HT-29 (cell line): Measurements from ENCODE around the gene SDHAF2. TPM values are rescaled to one million over a fixed set of nuclear protein-coding genes. Genes with fewer than 3 reads are reported as not detected.
"Not testable (repeated sequence)": the region's sequence is repeated elsewhere in the genome, so short reads cannot be mapped to it uniquely, and the experiment has no call there.

Source experiments
- DNase-seq: peaks from one replicate; pipeline ENCODE4 v3.0.0-alpha.2; 2015; ENCODE audit warnings: low spot score
- total RNA-seq: library from RNA; depleted of rRNA; stranded (reverse); fragments of >200 nt; shearing (Covaris generic); gene quantifications from 2 replicates; pipeline ENCODE4 v1.2.3, GENCODE V29; 2014

Gene SDHAF2
- total RNA-seq, 1 experiment from 2014 or later, result 64.9 TPM

GRCh38 chr11:61476371-61476770 is 46.4 kb downstream of the SDHAF2 start:
- DNase-seq, result no peak

- no peak for DNase-seq
These were observed 47.2 kb downstream of the SDHAF2 start for GRCh38 chr11:61477126-61477525.

GRCh38 chr11:61477727-61478148 is 47.8 kb downstream of the SDHAF2 start:
- peak; percentile 60 for DNase-seq

GRCh38 chr11:61479360-61480058 is 49.6 kb downstream of the SDHAF2 start:
- not testable (repeated sequence) for DNase-seq

GRCh38 chr11:61480261-61480993 is 50.5 kb downstream of the SDHAF2 start:
- peak; percentile 39 for DNase-seq

- DNase-seq, result peak; percentile 98
These were observed 51.0 kb downstream of the SDHAF2 start for GRCh38 chr11:61480994-61481335.

GRCh38 chr11:61481806-61482205 is 51.9 kb downstream of the SDHAF2 start:
- no peak for DNase-seq

GRCh38 chr11:61482513-61482912 is 52.6 kb downstream of the SDHAF2 start:
- no peak for DNase-seq

GRCh38 chr11:61484541-61484940 is 54.6 kb downstream of the SDHAF2 start:
- no peak for DNase-seq

GRCh38 chr11:61485080-61485479 is 55.2 kb downstream of the SDHAF2 start:
- no peak for DNase-seq

GRCh38 chr11:61486011-61486620 is 56.2 kb downstream of the SDHAF2 start:
- no peak for DNase-seq

GRCh38 chr11:61486779-61487178 is 56.9 kb downstream of the SDHAF2 start:
- peak; percentile 72 for DNase-seq

- no peak for DNase-seq
These were observed 57.6 kb downstream of the SDHAF2 start for GRCh38 chr11:61487342-61488025.

- peak; percentile 94 for DNase-seq
These were observed 58.8 kb downstream of the SDHAF2 start for GRCh38 chr11:61488651-61489291.

- peak; percentile 86 for DNase-seq
These were observed 60.2 kb downstream of the SDHAF2 start for GRCh38 chr11:61489833-61490721.

GRCh38 chr11:61491736-61492395 is 61.9 kb downstream of the SDHAF2 start:
- DNase-seq, result no peak

- DNase-seq, result peak; percentile 44
These were observed 64.5 kb downstream of the SDHAF2 start for GRCh38 chr11:61494381-61494961.

- no peak for DNase-seq
These were observed 66.1 kb downstream of the SDHAF2 start for GRCh38 chr11:61495801-61496601.
